HEK293 (cell line): ENCODE results near the gene BPI.

ENCODE experiments used
- CTCF ChIP-seq: fragments of 450-650 bp; formaldehyde crosslinking; IDR thresholded peaks from 2 replicates; pipeline ENCODE4 v1.5.1; 2016; ENCODE audit warnings: missing biosample characterization, missing genetic modification characterization
- KLF1 ChIP-seq: fragments of 450-650 bp; formaldehyde crosslinking; IDR thresholded peaks from 2 replicates; pipeline ENCODE4 v1.5.1; 2016; ENCODE audit warnings: missing biosample characterization, missing genetic modification characterization
- ZNF169 ChIP-seq: fragments of 450-650 bp; formaldehyde crosslinking; IDR thresholded peaks from 2 replicates; pipeline ENCODE4 v1.5.1; 2016; ENCODE audit warnings: missing biosample characterization, missing genetic modification characterization
- ZNF26 ChIP-seq: fragments of 450-650 bp; formaldehyde crosslinking; IDR thresholded peaks from 2 replicates; pipeline ENCODE4 v1.5.1; 2016; ENCODE audit warnings: missing biosample characterization, missing genetic modification characterization
- ZNF626 ChIP-seq: fragments of 450-650 bp; sonication (Bioruptor Pico); formaldehyde crosslinking; IDR thresholded peaks from 2 replicates; pipeline ENCODE4 v1.5.1; 2018; ENCODE audit warnings: missing biosample characterization, missing genetic modification characterization, inconsistent platforms

- TF ChIP-seq ZNF26 (no peak), KLF1 (tag by site-specific recombination) (no peak), CTCF (no peak), ZNF626 (tag by site-specific recombination) (no peak), ZNF169 (tag by site-specific recombination) (no peak)
These were observed 22.4 kb downstream of the BPI start for GRCh38 chr20:38326309-38326708.
